Epidermal melanocyte (primary cell): ENCODE results near the gene P2RY11.
A peak's percentile ranks its signal among the peaks of the same experiment; 100 is the strongest.

Source experiments
- DNase-seq: peaks from one replicate; pipeline ENCODE4 v3.0.0; 2011; ENCODE audit warnings: low spot score; ENCODE audit not compliant: insufficient read length

Gene P2RY11

GRCh38 chr19:10093295-10094186, 18.0 kb upstream of the P2RY11 start:
- DNase-seq = no peak

DNA sequence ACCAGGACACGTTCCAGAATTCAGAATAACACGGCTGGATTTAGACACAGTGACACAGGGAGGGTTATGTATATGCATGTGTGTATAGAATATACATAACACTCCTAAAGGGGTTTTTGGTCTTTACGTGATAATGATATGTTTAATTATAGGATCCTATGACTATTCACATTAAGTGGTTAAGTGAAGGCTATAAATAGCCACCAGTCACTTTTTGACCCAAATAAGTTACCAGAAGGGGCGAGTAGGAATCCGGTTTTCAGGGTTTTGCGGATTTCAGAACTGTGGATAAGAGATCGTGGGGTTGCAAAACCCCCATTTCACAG, 15.9 kb upstream of the P2RY11 start:
- DNase-seq = no peak

DNA sequence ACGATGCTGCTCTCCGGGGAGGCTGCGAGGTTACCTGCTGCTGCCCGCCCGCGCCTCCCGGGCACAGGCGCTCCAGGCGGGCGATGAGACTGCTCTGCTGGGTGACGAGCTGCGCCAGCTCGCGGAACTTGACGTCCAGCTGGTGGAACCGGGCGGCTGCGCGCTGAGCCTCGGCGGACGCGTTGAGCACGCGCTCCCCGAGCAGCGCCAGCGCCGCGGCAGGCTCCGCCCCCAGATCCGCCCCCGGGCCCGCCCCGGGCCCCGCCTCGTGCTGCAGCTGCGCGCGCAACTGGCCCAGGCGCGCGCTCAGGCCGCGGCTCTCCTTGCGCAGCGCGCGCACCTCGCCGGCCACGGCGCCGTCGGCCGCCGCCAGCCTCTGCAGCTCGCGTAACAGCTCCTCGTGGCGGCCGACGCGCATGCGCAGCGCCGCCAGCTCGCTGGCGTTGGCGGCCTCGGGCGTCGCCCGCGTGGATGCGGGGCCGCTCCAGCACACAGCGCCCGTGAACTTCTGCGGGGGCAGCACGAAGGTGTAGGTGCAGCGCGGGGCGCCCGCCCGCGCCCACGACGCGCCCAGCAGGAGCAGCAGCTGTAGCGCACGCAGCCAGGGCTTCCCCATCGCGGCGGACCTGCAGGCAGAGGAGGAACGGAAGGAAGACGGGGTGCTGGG, 15.4 kb upstream of the P2RY11 start:
- peak; percentile 99 for DNase-seq

DNA sequence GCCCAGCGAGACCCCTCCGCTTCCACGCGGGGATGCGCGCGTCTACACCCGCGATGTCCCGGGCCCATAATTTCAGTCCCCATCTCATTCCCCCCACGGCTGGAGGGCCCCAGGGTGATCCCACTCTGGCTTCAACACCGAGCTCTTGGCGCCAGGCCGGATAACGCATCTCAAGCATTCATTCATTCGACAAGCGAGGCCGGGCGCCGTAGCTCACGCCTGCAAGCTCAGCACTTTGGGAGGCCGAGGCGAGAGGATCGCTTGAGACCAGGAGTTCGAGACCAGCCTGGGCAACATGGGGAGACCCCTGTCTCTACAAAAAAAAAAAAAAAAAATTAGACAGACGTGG, 14.9 kb upstream of the P2RY11 start:
- DNase-seq = no peak

GRCh38 chr19:10100163-10100785, 11.2 kb upstream of the P2RY11 start:
- DNase-seq = no peak

- no peak for DNase-seq
These were observed 8.7 kb upstream of the P2RY11 start for GRCh38 chr19:10102787-10103236.

DNA sequence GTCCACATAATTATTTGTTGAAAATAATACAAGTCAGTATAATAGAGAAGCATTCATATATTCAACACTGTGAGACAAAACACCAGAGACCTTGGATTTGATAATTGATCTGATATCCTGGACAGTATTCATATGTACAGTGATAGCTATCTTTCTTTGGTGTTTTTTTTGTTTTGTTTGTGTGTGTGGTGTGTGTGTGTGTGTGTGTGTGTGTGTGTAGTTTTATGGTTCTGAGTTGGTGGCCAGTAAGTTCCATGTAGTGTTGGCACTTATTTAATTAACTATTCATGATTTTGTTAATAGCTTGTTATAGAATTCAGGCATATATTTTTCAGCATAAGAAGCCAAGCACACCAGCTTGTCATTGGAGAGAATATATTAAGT, 7.4 kb upstream of the P2RY11 start:
- DNase-seq = no peak

DNA sequence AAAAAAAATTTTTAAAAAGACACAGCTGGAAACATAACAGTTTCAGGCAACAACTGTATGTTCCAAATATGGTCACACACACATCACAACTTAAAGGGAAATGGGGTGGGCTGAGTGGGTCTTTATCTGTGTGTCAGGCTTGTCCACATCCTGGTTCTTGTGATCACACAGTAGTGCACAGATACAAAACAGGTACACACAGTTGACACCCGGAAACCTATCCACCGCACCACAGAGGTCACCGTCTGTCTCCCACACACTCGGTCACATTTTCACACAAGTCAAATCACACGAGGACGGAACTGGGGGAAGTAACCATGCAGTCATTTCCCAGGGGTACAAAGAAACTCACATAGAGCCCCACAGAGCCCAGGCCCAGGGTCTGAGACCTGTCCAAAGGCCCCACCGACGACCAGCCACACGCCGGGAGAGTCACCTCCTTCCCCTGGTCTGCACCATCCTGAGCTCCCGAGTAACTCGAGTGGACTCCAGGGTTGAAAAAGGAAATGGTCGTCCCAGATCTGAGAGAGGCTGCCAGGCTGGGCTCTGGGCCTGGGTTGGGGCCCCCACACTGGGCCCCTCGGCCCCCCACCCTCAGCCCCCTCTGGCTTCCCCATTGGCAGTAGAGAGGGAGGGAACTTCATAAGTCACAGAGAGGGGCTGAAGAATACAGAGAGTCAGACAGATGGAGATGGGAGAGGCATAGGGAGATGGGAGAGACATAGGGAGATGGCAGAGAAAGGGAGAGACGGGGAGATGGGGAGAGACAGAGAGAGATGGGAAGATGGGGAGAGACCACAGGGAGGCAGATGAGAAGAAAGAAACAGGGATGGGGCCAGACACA, 6.6 kb upstream of the P2RY11 start:
- DNase-seq = no peak

DNA sequence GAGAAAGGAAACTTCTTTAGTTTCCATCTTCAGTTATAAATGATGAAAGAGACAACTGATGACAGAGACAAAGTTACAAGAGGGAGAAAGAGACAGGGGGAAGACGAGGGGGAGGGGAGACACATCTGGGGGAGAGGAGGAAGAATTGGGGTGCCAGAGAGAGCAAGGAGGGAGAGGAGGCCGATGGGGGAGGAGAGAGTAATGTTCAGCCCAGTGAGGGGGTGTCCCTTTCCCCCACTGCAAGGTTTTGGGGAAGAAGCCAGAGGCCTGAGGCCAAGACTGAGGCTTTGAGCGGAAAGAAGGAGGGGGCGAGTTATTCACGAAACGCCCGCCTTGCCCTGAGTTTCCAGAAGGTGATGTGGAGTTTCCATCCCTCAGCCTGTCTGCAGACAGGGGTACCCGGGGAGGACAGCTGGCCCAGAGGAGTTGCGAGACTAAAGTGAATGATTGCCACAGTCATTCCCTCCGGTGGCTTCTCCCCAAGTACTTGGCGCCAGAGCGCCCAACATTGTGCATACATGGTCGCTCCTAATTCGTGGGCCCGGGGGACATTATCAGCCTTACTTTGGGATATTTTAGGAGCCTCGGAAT, 5.9 kb upstream of the P2RY11 start:
- DNase-seq = no peak

DNA sequence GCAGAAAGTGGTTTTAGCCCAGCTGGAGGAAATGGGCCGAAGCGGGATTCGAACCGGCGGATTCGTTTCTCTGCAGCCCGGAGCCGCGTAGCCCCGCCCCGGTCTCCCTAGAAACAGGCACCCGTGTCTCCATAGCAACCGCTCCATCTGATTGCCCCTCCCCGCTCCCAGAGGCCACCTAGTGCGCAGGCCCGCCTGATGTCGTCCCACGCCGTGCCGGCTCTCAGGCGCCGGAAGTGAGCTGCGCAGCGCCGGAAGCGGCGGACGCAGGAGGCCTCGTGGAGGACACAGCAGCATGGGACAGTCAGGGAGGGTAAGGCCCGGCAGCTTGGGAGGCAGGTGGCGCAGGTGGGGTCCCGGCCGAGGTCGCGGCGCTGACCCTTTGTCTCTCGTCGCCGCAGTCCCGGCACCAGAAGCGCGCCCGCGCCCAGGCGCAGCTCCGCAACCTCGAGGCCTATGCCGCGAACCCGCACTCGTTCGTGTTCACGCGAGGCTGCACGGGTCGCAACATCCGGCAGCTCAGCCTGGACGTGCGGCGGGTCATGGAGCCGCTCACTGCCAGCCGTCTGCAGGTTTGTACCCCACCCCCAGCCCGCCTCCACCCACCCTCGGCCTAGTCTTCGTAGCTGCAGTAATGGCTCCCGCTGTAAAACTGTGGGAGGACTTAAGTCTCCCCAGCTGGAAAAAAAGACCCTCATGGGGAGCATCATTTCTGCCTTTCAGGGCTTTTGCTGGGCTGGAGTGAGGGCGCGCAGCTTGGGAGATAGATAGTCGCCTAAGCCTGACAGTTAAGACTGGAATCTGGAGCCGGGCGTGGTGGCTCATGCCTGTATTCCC, 5.2 kb upstream of the P2RY11 start, which contains the start of gene PPAN:
Gene PPAN (plus strand): TSS at position 263 of the 837 bp plus-strand sequence. CDS start 33 bp downstream, at position 296.
- peak; percentile 100 for DNase-seq

DNA sequence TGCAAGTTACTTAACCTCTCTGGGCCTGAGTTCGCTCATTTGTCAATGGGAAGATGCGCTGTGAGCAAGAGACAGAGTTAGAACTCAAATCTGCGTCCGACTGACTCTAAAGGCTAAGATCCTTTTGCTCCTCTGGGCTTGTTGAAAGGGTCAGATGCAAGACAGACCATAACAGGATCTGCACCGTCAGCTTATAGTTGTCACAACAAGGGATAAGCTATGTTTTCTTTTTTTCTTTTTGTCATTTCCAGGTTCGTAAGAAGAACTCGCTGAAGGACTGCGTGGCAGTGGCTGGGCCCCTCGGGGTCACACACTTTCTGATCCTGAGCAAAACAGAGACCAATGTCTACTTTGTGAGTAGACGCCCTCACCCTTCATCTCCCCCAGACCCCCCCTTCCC, 4.2 kb upstream of the P2RY11 start:
- no peak for DNase-seq

DNA sequence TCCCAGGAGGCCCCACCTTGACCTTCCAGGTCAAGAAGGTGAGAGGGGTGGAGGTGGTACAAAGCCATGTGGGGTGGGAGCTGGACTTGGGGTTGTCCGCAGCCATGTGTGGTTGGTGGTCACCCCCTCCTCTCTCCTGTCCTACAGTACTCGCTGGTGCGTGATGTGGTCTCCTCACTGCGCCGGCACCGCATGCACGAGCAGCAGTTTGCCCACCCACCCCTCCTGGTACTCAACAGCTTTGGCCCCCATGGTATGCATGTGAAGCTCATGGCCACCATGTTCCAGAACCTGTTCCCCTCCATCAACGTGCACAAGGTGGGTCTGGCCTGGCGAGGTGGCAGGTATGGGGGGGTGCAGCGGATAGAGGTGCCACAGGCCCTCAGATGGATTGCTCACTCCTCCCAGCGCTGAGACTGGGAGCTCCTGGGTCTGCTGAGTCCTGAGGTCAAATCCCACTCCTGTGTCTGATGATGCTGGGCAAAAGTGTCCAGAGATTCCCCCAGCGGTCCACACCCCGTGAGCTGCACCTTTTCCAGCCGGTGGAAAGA, 3.6 kb upstream of the P2RY11 start:
- no peak for DNase-seq

GRCh38 chr19:10109528-10109927, 2.0 kb upstream of the P2RY11 start:
- no peak for DNase-seq

DNA sequence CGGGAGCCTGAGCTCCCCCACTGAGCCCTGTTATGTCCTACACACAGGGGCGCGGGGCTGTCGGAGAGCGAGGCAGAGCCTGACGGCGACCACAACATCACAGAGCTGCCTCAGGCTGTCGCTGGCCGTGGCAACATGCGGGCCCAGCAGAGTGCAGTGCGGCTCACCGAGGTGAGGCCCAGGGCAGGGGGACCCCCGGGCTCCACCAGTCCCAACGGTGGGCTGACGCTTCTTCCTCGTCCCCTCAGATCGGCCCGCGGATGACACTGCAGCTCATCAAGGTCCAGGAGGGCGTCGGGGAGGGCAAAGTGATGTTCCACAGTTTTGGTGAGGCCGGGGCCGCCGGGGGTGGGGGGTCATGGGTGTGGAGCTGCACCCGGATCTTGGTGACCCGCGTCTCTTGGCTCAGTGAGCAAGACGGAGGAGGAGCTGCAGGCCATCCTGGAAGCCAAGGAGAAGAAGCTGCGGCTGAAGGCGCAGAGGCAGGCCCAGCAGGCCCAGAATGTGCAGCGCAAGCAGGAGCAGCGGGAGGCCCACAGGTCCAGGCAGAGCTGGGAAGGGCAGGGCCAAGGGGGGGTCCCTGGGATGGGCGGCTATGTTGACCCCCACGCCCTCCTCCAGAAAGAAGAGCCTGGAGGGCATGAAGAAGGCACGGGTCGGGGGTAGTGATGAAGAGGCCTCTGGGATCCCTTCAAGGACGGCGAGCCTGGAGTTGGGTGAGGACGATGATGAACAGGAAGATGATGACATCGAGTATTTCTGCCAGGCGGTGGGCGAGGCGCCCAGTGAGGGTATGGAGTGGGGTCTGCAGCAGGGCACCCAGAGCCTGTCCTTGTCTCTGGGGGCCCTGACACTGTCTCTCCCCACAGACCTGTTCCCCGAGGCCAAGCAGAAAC, 1.2 kb upstream of the P2RY11 start:
- DNase-seq = no peak

- DNase-seq = no peak
These were observed 548 bp upstream of the P2RY11 start for GRCh38 chr19:10110972-10111317.

DNA sequence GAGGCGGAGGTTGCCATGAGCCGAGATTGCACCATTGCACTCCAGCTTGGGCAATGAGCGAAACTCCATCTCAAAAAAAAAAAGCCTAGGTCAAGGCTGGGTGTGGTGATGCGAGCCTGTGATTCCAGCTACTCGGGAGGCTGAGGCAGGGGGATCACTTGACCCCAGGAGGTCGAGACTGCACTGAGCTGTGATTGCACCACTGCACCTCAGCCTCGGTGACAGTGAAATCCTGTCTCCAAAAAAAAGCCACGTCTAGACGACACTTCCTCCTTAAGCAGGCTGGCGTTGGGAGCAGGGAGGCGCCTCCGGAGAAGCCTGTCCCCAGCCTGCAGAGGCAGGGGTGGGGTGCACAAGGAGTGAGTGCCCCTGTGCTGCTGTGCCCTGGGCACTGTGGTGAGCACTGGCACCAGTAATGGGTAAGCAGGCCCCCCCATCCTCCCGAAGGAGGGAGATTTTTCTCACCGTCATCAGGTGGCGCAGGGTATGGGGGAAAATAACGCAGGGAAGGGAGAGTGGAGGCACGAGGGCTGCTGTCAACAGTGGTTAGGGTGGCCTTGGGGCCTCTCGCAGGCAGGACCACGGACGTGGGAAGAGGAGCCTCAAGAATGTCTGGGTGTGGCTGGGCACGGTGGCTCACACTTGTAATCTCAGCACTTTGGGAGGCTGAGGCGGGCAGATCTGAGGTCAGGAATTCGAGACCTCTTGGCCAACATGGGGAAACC, 706 bp downstream of the P2RY11 start:
- no peak for DNase-seq

GRCh38 chr19:10112895-10113591, 1.6 kb downstream of the P2RY11 start:
- no peak for DNase-seq

DNA sequence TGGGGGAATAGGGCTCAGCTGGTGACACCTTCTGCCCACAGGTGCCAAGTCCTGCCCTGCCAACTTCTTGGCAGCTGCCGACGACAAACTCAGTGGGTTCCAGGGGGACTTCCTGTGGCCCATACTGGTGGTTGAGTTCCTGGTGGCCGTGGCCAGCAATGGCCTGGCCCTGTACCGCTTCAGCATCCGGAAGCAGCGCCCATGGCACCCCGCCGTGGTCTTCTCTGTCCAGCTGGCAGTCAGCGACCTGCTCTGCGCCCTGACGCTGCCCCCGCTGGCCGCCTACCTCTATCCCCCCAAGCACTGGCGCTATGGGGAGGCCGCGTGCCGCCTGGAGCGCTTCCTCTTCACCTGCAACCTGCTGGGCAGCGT, 2.1 kb downstream of the P2RY11 start:
- DNase-seq = no peak
